Measurements from ENCODE around the gene ERICH6.
"Not testable (repeated sequence)": the region's sequence is repeated elsewhere in the genome, so short reads cannot be mapped to it uniquely, and the experiment has no call there.

Gene ERICH6

DNA sequence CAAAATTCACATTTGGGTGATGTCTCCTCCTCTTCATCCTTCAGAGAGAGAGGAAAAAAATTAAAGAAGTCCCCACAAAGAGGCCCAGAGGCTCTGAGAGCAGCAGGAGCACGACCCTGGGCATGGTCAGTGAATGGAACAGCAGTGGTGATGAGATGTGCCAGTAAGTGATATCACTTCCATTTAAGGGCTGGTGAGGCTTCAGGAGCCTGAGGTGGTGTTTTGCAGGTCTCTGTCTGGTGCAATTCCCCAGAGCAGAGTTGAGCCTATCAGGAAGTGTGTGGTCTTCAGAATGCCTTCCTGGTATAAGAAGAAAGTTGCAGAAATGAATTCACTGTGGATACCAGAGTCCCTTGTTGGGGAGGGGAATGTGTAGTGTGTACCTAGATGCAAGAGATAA lies 21.4 kb downstream of the ERICH6 start:
- no peak for DNase-seq (ENCODE audit: low read depth in 3 of 3)

DNA sequence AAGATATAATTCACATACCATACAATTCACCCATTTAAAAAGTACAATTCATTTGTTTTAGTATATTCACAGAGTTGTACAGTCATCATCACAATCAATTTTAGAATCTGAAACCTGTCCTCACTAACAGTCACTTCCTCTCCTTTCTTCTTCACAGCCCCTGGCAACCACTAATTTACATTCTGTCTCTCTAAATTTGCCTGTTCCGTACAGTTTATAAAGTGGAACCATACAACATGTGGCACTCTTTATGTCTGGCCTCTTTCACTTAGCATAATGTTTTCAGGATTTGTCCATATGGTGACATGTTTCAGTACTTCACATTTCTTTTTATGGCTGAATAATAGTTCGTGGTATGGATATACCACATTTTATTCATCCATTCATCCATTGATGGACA lies 22.7 kb downstream of the ERICH6 start:
- DNase-seq (ENCODE audit: low read depth in 3 of 3): no peak

DNA sequence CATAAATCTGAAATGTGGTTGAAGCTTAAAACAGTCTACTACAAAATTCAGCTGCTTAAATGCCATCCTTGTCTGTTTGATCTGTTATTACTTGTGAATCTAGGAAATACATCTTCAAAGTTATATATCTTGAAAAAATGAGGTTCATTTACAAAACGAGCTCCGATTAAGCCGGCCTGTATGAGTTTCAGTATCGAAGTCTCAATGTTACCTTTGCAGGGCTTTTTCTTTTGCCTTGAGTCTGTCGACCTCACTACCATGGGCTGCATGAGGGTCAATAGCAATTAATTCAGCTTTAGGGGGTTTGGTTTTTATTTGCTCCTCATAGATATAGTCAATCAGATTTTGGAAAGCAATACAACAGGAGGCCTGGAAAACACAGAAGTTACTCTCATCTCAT lies 23.2 kb downstream of the ERICH6 start:
- no peak for DNase-seq (ENCODE audit: low read depth in 3 of 3)

DNA sequence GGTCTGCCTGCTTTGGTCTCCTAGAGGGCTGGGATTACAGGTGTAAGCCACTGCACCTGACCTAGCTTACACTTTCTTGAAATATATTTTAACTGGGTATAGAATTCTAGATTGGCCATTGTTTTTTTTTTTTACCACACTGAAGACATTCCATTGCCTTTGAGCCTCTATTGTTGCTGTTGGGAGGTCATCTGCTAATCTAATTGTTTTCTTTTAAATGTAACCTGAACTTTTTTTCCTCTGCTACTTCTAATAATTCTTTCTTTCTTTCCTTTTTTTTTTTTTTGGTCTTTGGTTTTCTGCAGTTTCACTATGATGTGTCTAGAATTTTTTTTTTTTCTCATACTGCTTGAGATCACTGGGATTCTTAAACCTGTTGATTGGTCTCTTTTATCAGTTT lies 28.1 kb downstream of the ERICH6 start:
- no peak for DNase-seq (ENCODE audit: low read depth in 3 of 3)

DNA sequence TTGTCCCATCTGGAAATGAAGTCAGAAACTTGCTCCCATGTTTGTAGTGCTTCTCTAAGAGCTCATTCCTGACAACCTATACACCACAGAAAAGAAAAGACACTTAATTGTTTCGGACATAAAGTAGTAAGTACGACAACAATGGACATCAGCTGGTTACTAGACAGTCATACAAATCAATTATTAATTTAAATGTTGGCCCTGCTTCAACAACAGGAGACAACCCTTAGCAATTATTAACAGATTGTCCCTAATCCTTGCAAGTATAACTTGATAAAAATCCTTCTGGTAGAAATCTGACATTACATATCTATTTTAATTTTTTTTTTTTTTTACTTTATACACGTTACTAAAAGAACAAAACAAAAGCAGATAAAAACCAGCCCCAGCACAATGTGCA lies 29.8 kb downstream of the ERICH6 start:
- no peak for DNase-seq (ENCODE audit: low read depth in 3 of 3)

DNA sequence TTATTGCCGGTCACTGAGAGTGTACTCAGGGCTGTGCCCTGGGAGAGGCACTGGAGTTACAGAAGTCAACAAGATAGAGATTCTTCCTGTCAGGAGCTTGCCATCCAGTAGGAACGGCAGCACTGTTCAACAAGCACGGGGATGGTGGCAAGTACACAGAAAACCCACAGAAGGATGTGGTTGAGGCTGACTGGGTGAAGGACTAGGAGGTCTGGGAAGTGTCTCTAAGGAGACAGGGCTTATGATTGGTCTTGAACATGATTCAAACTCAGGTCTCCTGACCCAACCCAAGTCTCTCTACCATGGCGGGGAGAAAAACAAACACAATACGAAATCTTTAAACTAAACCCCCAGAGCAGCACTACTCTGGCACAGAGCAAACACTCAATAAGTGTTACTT lies 37.6 kb downstream of the ERICH6 start:
- DNase-seq (ENCODE audit: low read depth in 3 of 3): no peak

DNA sequence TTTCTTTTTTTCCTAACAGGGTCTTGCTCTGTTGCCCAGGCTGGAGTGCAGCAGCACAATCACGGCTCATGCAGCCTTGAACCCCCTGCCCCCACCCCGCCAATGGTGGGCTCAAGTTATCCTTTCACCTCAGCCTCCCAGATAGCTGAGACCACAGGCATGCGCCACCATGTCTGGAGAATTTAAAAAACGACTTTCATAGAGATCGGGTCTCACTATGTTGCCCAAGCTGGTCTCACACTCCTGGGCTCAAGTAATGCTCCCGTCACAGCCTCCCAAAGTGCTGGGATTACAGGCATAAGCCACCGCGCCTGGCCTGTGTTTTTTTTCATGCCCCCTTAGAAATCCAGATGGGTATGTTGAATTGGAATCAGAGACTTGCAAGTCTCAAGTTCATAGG lies 40.3 kb downstream of the ERICH6 start:
- no peak for DNase-seq (ENCODE audit: low read depth in 3 of 3)

DNA sequence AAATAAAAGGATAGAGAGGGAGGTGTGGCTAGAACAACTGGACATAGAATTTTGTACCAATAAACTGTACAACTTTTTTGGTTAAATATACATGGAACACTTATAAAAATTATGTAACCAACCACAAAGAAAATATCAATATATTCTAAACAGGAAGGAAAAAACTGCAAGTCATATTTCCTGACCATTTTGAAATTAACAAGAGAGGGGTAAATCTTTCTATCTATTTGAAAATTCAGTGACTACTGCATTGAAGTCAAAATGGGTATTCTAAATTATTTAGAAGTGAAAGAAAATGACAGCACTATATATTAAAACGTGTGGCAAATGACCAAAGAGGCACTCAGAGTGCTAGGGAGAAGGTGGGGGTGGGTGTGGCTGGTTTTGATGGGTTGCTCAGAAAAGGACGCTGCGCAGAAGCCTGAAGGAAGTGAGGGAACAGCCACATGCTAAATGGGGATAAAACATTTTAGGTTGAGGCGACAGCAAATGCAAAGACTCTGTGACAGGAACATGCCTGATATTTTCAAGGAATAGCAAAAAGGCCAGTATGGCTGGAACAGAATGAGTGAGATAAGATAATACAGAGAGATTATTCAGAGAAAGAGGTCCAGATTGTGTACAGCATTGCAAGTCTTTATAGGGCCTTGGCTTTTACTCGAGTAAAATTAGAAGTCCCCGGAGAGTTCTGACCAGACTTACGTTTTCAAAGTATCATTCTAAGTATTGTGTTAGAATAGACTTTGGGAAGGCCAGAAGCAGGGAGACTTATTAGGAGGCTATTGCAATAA lies 41.1 kb downstream of the ERICH6 start:
- DNase-seq (ENCODE audit: low read depth in 3 of 3): no peak

DNA sequence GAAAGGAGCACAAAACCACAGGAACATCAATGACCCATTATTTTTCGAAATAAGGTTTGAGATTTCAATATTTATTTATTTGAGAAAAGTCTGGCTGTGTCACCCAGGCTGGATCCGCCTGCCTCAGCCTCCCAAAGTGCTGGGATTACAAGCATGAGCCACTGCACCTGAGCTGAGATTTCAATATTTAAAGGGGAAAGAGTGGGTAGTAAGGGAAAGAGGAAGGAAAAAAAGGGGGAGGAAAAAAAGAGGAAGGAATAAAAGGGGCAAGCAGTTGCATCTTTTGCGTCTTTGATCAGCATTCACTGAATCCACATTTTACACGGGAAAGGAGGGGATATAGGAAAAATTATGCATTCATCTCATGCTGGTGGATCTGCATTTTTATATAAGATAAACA lies 47.4 kb downstream of the ERICH6 start:
- no peak for DNase-seq (ENCODE audit: low read depth in 3 of 3)

DNA sequence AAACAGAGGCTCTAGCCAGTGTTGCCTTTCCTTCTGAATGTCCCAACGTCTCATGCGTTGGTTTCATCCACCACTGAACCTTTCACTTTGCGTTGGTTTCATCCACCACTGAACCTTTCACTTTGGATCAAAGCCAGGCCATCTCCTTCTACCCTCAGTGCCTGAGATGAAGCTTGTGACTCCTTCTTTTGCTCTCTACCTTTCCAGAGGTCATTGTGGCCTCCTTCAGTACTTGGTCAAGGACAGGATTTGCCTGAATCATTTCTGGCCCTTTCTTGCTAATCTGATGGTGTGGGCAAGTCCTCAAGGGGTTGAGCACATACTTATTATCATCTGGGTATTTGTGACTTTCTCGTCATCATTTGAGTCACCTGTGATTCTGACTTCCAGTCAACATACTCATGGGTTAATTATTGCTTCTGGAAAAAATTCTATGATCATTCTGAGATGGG lies 50.6 kb downstream of the ERICH6 start:
- no peak for DNase-seq (ENCODE audit: low read depth in 3 of 3)

DNA sequence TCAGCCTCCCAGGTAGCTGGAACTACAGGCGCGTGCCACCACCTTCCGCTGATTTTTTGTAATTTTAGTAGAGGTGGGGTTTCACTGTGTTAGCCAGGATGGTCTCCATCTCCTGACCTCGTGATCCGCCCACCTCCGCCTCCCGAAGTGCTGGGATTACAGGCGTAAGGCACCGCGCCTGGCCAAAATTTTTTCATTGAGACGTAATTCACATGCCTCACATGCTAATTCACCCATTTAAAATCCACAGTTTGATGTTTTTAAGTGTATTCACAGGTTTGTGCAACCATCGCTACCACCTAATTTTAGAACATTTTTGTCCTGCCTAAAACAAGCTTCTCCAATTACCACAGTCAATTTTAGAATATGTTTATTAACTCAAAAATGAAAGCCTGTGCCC lies 63.5 kb downstream of the ERICH6 start:
- DNase-seq (ENCODE audit: low read depth in 3 of 3): no peak

DNA sequence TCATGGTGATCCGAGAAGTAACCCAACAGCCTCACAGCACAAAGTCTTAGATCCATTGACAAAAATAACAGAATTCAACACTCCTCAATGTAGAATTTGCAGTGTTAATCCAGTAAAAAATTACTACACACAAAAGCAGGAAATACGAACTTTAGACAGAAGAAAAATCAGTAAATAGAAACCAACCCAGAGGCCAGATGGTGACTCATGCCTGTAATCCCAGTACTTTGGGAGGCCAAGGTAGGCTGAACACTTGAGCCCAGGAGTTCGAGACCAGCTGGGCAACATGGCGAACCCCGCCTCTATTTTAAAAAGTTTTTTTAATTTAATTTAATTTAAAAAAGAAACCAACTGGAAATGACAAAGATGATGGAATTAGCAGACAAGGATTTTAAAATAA lies 64.5 kb downstream of the ERICH6 start:
- DNase-seq (ENCODE audit: low read depth in 3 of 3): no peak

DNA sequence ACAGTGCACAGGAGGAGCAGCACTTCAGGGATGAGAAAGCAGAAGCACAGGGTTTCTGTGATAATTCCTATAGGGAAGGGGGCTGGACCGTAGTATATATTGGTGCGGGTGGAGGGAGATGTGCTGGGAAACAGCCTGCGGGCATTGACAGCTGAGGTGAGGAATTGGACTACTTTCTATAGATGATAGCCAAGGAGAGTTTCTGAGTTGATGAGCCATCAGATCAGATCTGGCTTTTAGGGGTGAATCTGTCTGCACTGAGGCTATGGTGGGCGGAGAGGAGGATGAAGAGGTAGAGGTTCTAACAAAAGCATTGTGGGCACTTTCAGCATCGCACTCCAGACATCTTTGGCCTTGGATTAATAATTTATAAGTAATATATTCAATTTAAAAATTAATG lies 67.5 kb downstream of the ERICH6 start:
- DNase-seq (ENCODE audit: low read depth in 3 of 3): no peak

DNA sequence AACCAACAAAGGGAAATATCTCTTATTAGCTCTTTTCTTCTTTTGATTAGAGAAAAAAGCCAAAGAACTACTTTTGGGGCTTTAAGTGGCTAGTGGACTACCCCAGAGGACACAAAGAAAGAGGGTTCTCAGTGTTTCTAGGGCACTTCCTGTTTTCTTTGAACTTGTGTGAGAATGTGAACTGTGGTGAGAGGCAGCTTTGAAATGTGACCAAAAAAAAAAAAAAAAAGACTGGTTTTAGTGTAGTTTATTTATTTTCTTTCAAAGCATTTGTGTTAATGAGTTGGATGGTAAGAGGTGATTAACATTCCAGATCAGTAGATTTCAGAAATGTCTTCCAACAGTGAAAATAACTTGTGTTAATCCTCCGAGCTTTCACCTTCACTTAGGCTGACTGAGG lies 68.2 kb downstream of the ERICH6 start:
- DNase-seq (ENCODE audit: low read depth in 3 of 3): no peak

DNA sequence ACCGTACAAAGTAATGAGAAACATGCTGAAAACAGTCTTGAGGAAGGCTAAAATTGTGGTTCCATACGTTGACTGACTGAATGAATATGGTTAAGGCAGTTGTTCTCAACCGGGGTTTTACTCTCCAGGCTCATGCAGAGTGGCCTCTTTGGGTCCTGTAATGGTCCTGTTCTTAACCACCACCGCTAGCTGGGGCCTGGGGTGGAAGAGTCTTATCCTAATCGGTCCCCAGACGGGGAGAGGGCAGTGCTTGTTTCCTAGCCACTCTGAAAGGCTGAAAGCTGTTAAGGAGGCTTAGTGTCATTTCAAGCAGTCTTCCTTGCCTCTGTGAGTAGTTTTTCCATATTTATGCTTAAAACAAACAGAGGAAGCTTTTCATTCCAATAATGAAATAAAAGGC lies 68.6 kb downstream of the ERICH6 start:
- no peak for DNase-seq (ENCODE audit: low read depth in 3 of 3)

DNA sequence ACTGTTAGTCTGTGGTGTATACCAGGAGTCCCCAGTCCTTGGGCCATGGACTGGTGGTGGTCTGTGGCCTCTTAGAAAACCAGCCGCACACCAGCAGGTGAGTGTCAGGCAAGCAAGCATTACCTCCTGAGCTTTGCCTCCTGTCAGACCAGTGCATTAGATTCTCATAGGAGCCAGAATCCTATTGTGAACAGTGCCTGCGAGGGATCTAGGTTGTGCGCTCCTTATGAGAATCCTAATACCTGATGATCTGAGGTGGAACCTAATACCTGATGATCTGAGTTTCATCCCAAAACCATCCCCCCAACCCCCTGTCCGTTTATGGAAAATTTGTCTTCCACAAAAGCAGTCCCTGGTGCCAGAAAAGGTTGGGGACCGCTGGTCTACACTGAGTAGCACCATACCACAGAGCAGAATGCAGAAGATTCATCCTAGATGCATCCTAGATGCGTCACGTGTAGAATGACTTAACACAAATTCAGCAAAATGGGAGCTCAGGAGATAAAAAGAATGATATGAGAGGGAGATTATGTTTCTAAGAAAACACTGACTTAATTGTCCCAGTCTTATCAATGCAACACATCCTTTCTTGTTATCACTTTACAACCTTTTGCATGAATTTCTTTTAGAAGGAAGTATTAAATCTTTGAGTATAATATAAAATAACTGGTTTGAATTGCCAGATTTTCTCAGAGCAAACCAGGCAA lies 72.1 kb downstream of the ERICH6 start:
- DNase-seq (ENCODE audit: low read depth in 3 of 3): no peak

DNA sequence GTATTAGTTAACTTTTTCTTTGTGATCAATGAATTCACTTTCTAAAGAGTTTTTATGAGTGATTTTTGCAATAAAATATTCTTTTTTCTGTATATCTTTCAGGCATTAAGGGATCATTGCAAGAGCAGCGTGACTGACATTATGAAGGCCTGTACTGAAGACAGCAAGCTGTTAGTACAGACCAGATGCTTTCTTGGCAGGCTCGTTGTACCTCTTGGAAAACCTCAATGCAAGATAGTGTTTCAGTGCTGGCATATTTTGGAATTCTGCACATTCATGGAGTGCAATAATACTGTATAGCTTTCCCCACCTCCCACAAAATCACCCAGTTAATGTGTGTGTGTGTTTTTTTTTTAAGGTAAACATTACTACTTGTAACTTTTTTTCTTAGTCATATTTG lies 76.2 kb downstream of the ERICH6 start:
- no peak for DNase-seq (ENCODE audit: low read depth in 3 of 3)

DNA sequence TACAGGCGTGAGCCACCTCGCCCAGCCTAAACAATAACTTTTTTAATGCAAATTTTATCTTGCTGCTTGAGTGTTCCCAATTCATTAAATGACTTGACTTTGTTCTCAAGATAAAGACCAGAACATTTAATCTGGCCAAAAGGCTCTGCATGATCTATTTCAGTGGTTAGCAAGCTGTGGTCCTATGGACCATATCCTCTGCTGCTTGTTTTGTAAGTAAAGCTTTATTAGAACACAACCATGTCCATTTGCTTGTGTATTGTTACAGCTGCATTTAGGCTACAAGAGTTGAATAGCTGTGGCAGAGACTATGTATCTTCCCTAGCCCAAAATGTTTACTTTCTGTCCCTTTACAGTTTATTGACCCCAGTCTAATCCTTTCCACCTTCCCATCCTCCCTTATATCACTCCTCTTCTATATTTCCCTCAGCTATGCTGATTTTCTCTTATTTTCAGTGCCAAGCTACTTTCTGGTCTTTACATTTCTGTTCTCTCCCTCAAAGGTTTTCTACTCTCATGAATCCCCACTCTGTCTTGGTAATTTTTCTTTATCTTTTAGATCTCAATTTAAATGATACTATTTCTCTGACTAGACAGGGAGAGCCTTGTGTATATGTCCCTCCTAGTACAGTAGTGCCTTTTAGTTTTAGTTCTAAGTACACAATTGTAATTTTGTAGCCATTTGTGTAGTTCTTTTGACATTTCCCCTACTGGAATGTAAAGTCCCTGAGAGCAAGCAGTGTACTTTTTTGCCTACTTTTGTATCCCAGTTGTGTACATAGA lies 77.4 kb downstream of the ERICH6 start:
- DNase-seq (ENCODE audit: low read depth in 3 of 3): no peak

DNA sequence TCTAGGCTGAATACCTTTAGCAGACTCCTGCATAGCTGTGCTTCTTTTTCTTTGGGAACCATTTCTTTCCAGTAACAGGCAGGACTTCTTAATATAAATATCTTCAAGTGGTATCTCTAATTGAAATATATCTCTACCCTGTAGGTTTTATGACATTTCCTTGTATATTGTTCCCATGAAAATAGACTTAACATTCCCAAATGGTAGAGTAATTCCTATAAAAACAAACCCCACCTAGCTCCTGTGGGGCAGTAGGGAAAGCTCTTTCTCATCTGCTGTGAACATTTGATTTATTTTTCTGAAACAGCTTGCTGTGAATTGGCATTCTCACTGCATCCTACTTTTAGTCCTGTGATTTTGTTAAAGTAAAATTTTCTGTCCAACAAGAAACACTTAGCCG lies 79.8 kb downstream of the ERICH6 start:
- no peak for DNase-seq (ENCODE audit: low read depth in 3 of 3)

DNA sequence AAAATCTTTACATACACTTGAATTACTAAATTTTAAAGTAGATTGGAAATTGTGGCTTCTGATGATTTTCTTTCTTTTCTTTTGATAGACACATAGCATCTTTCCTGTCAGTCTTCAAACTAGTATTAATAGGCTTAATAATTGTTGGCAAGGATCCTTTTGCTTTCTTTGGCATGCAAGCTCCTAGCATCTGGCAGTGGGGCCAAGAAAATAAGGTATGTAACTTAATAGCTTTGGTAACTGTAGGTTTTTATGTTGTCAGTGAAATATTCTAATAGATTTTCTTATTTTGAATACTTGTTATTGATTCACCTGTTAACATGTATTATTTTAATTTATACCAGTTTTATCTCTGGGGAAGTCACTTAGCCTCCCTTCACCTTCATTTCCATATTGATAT lies 80.8 kb downstream of the ERICH6 start:
- DNase-seq (ENCODE audit: low read depth in 3 of 3): not testable (repeated sequence)

DNA sequence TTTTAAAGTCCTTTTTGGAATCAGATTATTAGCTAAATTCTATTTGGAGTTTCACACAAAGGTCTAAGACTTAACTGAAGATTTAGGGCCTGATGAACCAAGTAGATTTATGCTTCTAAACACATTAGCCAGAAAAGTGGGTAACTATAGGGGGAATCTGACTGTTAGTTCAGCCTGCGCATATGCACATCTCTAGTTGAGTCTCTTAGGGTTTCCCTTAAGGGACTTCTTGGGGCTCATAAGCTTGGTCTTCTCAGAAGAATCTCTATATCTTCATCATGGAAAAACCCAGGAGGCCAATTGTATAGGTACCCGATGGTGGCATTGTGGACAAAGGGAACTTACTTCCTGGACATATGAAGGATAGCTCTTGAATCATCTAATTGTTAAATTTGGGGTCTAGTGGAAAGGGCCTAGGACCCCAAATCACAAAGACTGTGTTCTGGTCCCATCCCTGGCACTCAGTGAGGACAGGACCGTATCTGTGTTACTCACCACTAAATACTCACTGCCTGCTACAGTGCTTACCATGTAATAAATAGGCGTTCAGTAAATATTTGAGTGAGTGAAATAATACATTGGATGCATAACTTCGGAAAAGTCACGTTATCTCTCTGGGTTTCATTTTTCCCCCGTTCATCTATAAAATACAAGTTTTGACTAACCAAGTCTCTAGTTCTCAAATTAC lies 83.6 kb downstream of the ERICH6 start:
- no peak for DNase-seq (ENCODE audit: low read depth in 3 of 3)

Data from stimulated activated CD4-positive, alpha-beta T cell treated with anti-CD3 and anti-CD28 coated beads, TNF-alpha, amount 100 ng/mL, for 48 hours (primary cell).